ENCODE data around the gene GALNT2.

The GALNT2 gene

GRCh38 chr1:230073371-230074035, 6.5 kb downstream of the GALNT2 start:
- peak in 1 of 2 experiments; percentile 3 for DNase-seq

DNA sequence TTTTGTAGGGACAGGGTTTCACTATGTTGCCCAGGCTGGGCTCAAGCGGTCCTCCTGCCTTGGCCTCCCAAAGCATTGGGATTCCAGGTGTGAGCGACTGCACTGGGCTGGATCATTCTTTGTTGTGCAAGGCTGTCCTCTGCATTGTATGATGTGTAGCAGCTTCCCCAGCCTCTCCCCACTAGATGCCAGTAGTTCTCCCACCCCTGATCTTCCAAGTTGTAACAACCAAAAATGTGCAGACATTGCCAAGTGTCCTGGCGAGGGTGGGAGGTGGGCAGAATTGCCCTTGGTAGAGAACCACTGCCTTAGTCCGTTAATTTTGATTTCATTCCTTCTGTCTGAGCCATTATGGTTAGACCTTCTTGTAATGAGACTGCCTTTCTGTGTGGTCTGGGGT, 7.2 kb downstream of the GALNT2 start:
- no peak for DNase-seq

GRCh38 chr1:230074762-230075161, 7.7 kb downstream of the GALNT2 start:
- no peak for DNase-seq

DNA sequence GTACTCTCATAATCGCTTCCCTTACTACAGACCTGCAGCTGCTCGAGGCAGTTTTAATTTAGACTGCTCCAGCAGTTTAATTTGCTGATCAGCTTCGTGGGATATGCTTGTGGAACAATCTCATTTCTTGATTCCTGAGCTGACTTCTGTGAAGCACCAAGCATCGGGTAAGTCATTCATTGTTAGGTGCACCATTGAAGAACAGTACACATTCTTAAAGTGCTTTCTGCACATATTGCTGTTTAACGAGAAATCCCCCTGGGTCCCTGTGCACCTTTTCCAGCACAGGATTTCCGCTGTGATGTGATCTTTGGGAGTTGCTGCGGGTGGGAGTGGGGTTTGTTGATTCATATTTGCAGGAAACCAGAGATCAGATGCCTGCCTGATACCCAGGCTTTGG, 9.1 kb downstream of the GALNT2 start:
- no peak for DNase-seq

DNA sequence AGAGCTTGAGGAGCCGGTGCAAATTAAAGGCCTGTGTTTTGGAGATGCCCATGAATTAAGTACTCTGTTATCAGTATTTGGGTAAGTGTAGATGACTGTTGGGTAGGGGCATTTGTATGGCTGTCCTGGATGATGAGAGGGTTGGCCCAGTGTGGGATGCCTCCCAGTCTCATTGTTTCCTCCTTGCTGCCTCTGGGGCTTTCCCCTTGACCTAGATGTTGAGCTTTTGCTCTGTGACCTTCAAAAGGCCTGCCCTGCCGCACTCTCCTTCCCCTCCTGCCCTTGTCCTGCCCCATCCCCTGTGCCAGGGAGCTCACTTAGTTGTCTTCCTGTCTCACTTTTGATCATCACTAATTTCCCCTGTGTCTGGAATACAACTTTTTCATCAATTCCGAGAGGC, 10.0 kb downstream of the GALNT2 start:
- DNase-seq, result no peak

- DNase-seq, result no peak
These were observed 10.6 kb downstream of the GALNT2 start for GRCh38 chr1:230077436-230078213.

- DNase-seq, result no peak
These were observed 12.4 kb downstream of the GALNT2 start for GRCh38 chr1:230079199-230080024.

- no peak for DNase-seq
These were observed 13.8 kb downstream of the GALNT2 start for GRCh38 chr1:230080822-230081221.

DNA sequence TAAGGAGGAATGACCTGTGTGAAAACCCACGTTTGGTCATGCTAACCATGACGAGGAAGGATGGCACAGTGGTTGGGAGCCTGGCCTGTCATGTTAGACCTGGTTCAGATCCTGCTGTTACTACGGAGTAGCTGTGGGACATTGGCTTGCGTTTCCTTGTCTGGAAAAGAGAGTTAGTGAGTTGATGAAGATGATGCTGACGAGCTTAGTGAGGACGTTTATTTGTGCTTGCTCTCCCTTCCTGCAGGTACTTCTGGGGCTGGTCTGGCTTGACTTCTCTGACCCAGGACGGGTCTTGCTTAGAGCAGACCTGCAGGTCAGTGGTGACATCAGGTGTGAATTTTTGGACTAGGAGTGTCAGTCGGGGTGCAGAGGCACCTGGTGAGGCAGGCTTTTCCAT, 14.7 kb downstream of the GALNT2 start:
- no peak for DNase-seq

GRCh38 chr1:230082211-230082610, 15.2 kb downstream of the GALNT2 start:
- no peak for DNase-seq

DNA sequence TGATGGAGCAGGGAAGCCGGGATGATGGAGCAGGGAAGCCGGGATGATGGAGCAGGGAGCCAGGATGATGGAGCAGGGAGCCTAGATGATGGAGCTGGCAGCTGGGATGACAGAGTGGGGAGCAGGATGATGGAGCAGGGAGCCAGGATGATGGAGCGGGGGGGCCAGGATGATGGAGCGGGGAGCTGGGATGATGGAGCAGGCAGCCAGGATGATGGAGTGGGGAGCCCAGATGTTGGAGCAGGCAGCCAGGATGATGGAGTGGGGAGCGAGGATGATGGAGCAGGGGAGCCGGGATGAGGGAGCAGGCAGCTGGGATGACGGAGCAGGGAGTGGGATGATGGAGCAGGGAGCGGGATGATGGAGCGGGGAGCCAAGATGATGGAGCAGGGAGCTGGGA, 16.0 kb downstream of the GALNT2 start:
- DNase-seq, result no peak

DNA sequence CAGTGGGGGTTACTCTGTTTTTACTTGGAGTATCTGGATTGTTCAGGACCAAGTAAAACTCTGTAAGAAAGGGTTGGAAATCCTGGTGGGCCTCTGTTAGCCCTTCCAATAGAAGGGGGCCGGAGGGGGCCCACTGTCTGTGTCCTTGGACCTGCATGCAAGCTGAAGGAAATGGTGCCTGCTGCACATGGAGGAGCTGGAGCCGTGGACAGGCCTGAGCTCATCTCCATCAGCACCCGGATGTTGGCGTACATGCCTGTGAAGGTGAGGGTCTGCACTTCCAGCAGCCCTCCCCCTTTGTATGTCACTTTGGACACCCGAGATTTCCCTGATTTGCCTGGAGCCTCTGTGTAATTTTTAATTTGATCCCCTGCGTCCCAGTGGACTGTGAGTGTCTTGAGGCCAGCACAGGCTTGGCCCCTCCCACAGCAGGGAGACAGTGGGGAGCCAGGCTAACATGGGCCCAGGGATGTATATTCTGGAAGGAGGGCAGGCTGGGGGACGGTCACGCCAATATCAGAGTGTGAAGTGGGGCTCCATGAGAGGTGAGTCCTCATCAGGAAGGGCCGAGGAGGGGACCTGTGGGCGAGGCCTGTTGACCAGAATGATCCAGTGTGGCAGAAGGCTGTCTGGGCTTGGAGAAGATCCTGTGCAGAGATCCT, 16.8 kb downstream of the GALNT2 start:
- DNase-seq, result no peak

GRCh38 chr1:230084408-230085177, 17.6 kb downstream of the GALNT2 start:
- DNase-seq, result peak; percentile 71 to 89

- no peak for DNase-seq
These were observed 18.1 kb downstream of the GALNT2 start for GRCh38 chr1:230085178-230085515.

- no peak for DNase-seq
These were observed 19.1 kb downstream of the GALNT2 start for GRCh38 chr1:230086151-230086550.

- no peak for DNase-seq
These were observed 20.1 kb downstream of the GALNT2 start for GRCh38 chr1:230087028-230087716.

GRCh38 chr1:230087717-230088105, 20.7 kb downstream of the GALNT2 start:
- no peak for DNase-seq

DNA sequence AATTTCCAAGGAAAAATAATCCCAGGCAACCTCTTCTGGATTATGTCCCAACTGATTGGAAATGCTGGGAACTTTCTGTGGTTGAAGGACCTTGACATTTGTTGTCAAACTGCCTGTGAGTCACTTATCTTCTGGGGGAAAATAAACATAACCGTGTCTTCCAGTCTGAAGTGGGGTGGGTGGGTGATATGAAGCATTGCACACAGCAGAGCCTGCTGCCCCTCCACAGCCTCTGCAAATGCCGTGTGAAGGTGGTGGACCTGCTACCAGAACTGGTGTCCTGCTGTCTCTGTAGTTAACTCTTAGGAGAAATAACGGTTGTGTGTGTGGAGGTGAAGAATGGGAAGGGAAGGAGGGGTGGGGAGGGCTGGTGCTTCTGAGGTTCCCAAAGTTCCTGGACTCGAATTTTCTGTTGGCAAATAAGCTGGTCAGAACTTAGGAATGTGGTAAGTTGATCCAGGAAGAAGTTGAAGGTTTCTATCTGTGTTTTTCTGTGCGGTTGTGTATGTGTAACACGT, 23.2 kb downstream of the GALNT2 start:
- peak in 1 of 2 experiments; percentile 45 for DNase-seq

- peak in 1 of 2 experiments; percentile 5 for DNase-seq
These were observed 24.6 kb downstream of the GALNT2 start for GRCh38 chr1:230091473-230092231.

DNA sequence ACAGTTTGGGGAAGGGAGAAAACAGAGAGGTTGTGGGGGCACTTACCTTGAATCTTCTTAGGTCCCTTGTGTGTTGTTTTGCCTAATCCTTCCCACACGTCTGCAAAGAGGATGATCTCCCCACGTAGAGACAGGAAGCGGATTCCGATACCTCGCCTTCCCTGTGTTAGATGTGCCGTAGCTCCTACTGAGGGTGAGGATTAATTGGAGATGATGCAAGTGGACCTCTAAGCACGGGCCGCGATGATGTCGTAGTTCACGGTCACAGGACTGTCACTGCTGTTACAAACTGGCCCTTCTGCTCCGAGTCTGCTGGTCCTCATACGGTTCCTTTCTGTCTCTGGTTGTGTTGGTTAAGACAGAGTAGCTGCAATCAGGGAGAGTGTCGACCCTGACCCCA, 27.7 kb downstream of the GALNT2 start:
- no peak for DNase-seq

DNA sequence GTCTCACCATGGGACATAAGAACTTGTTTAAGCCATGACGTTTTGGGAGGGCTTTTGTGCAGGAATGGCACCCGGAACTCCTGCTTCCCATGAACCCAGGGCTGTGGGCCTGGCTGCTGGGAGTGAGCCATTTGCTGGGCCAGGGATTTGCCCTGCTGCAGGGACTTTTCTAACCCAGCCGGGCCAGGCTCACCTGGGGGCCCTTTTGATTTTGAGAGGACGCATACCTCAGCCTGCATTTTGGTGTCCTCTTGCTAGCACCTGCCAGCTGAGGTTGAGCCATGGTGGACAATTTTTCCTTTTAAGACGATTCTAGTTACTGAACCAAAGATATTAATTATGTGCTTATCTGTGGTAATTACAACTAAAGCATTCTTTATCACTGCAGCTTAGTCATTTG, 28.9 kb downstream of the GALNT2 start:
- no peak for DNase-seq
